Vagina (tissue), 2 donors: ENCODE data around the gene IRF5.

ENCODE experiments used
- POLR2A ChIP-seq, 2 donors: fragments of 450-650 bp; IDR thresholded peaks; one replicate each; pipeline ENCODE4 v1.6.1; 2017; ENCODE audit warnings: antibody characterized with exemption in 2 of 2, mild to moderate bottlenecking in 2 of 2, moderate library complexity in 2 of 2
- POLR2AphosphoS5 ChIP-seq, 2 donors: sonication (generic); formaldehyde crosslinking; IDR thresholded peaks; one replicate each; pipeline ENCODE4 v1.9.0; 2017; ENCODE audit warnings: antibody characterized with exemption in 2 of 2, mild to moderate bottlenecking in 2 of 2, low read depth in 1 of 2; ENCODE audit not compliant: insufficient read depth in 1 of 2

DNA sequence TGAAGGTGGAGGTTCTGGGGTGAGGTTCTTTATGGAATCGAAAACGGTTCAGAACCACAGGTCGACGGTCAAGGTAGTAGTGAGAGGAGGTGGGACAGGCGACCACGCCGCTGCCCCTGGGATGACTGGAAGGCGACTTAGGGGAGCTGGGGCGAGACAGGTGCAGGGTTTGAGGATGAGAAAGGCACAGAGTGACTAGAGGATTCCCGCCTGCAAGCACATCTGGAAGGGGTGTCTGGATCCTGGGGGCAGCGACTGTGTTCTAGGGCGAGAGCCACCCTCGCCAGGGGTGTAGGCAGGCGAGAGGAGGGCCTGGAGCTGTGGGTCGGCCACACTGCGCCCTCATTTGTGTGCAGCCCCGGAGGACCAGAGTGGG is 468 bp upstream of the IRF5 start:
- TF ChIP-seq POLR2AphosphoS5 (IDR thresholded peaks at IDR 0.05; ENCODE audit: insufficient read depth in 1 of 2, low read depth in 1 of 2) (no peak), POLR2A (IDR thresholded peaks at IDR 0.05) (no peak)
